ENCODE results near the gene GPR158. TPM values are rescaled to one million over a fixed set of nuclear protein-coding genes. Genes with fewer than 3 reads are reported as not detected.

The GPR158 gene
- total and polyA plus RNA-seq, 9 of the 15 experiments (the other 6 are each of a cell fraction or from before 2014, with no cell fraction given): 4.0 to 7.6 (median 5.0) TPM

DNA sequence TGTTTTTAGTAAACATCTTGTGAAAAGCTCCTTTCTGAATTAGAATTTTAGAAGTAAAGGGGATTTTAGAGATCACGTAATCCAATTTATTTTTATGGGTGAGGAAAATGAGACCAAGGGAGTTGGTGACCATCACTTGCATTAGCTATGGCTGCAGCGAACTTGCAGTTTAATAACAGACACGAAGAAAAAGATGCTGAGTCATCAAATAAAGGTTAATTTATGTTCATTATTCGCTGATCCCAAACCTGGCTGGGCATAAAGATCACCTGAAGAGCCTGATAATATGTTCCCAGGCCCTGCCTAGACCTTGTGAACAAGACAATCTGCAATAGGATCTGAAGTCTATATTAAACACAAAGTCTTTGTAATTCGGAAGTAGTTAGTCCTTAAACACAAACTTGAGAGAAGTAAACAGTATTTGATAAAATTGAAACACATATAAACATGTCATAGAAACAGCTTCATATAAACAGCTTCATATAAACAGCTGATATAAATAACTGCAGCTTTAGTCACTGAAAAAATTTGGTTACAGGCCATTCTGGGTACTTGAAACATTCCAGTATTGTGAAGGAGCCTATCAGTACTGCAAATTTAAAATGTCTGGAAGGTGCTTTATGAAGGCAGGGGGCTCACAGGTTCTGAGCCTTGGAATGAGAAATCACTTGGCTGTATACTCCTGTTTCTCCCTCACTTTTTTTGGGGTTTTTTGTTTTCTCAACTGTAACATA, 16.5 kb downstream of the GPR158 start:
- ChIA-PET CTCF (ENCODE audit: low intra/inter-chr PET ratio) (no interaction called here), POLR2A (interaction anchor here (0.8 to 0.9 kb wide), 2 partner anchors 20 to 277 kb away, joined by 3 read pairs; no protein-coding TSS in a partner anchor)
- no peak for FAIRE-seq
- no peak overlapping the region for H3K27ac ChIP-seq (ENCODE audit: extremely low read depth, low read depth, low read length)
- no peak for ATAC-seq
- DNase-seq (ENCODE audit: extremely low read depth in 1 of 4, low spot score in 3 of 4): no peak
- no peak overlapping the region for H3K9ac ChIP-seq (ENCODE audit: insufficient read depth in 1 of 2, low read depth in 2 of 2, low read length in 2 of 2)
- H2AFZ ChIP-seq (ENCODE audit: low read depth, low read length): no peak overlapping the region
- no peaks in the 10 kb centered on the region for H3K36me3 ChIP-seq (ENCODE audit: control insufficient read depth, insufficient read depth, low read length)
- no TSS peak for BruUV-seq (replicated peaks)
- intact Hi-C loops (cut with micrococcal nuclease) (no loop called here), in situ Hi-C loops (cut with MboI) (no loop called here)
- H3K27me3 ChIP-seq (ENCODE audit: control insufficient read depth in 2 of 2, insufficient read depth in 2 of 2, low read length in 2 of 2): no peaks in the 10 kb centered on the region; a peak in 1 of 5 replicates
- no peaks in the 10 kb centered on the region for H3K4me1 ChIP-seq (replicated peaks in 1 of 2; ENCODE audit: control insufficient read depth in 2 of 2, insufficient read depth in 2 of 2, low read length in 2 of 2)
- no peaks in the 10 kb centered on the region for H3K9me1 ChIP-seq (ENCODE audit: control insufficient read depth, insufficient read depth, low read length)
- no peaks in the 10 kb centered on the region for H3K79me2 ChIP-seq (ENCODE audit: control insufficient read depth, insufficient read depth, low read length)
- no peak overlapping the region for H3K4me3 ChIP-seq
- H3K4me2 ChIP-seq (ENCODE audit: insufficient read depth, low read length): no peak overlapping the region
- no peaks in the 10 kb centered on the region for H3K9me3 ChIP-seq (replicated peaks; ENCODE audit: control insufficient read depth, insufficient read depth, low read depth, low read length)
- WGBS (ENCODE audit: insufficient coverage, low coverage, missing lambda C conversion rate): 6% methylated on average over 5 of the region's 5 CpGs
- no peaks in the 10 kb centered on the region for H4K20me1 ChIP-seq (replicated peaks; ENCODE audit: control insufficient read depth, insufficient read depth, low read length)
- TF ChIP-seq ZNF23 (CRISPR knock-in tag; IDR thresholded peaks at IDR 0.05) (no peak), ZNF197 (CRISPR knock-in tag; IDR thresholded peaks at IDR 0.05; ENCODE audit: low read depth) (no peak), CREBBP (IDR thresholded peaks at IDR 0.05; ENCODE audit: low read depth, low read length) (no peak), GABPA (tag; conservative IDR thresholded peaks at IDR 0.05; ENCODE audit: low read depth) (no peak), SMARCC2 (IDR thresholded peaks at IDR 0.05; ENCODE audit: low read depth) (no peak), NFE2L1 (tag; IDR thresholded peaks at IDR 0.05; ENCODE audit: borderline replicate concordance, low read depth) (peak; percentile 23; the same call in 1 of the 2 replicates), CBFB (CRISPR knock-in tag; IDR thresholded peaks at IDR 0.05) (no peak), ZC3H4 (CRISPR knock-in tag; IDR thresholded peaks at IDR 0.05; ENCODE audit: borderline replicate concordance) (no peak)
- TF ChIP-seq, protein P1, sequence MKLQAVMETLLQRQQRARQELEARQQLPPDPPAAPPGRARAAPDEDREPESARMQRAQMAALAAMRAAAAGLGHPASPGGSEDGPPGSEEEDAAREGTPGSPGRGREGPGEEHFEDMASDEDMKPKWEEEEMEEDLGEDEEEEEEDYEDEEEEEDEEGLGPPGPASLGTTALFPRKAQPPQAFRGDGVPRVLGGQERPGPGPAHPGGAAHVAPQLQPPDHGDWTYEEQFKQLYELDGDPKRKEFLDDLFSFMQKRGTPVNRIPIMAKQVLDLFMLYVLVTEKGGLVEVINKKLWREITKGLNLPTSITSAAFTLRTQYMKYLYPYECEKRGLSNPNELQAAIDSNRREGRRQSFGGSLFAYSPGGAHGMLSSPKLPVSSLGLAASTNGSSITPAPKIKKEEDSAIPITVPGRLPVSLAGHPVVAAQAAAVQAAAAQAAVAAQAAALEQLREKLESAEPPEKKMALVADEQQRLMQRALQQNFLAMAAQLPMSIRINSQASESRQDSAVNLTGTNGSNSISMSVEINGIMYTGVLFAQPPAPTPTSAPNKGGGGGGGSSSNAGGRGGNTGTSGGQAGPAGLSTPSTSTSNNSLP (IDR thresholded peaks at IDR 0.05; ENCODE audit: borderline replicate concordance, low read depth, low read length): no peak
- TF ChIP-seq, protein P2, sequence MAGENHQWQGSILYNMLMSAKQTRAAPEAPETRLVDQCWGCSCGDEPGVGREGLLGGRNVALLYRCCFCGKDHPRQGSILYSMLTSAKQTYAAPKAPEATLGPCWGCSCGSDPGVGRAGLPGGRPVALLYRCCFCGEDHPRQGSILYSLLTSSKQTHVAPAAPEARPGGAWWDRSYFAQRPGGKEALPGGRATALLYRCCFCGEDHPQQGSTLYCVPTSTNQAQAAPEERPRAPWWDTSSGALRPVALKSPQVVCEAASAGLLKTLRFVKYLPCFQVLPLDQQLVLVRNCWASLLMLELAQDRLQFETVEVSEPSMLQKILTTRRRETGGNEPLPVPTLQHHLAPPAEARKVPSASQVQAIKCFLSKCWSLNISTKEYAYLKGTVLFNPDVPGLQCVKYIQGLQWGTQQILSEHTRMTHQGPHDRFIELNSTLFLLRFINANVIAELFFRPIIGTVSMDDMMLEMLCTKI (IDR thresholded peaks at IDR 0.05; ENCODE audit: partially characterized antibody): no peak
- TF ChIP-seq, protein P3, sequence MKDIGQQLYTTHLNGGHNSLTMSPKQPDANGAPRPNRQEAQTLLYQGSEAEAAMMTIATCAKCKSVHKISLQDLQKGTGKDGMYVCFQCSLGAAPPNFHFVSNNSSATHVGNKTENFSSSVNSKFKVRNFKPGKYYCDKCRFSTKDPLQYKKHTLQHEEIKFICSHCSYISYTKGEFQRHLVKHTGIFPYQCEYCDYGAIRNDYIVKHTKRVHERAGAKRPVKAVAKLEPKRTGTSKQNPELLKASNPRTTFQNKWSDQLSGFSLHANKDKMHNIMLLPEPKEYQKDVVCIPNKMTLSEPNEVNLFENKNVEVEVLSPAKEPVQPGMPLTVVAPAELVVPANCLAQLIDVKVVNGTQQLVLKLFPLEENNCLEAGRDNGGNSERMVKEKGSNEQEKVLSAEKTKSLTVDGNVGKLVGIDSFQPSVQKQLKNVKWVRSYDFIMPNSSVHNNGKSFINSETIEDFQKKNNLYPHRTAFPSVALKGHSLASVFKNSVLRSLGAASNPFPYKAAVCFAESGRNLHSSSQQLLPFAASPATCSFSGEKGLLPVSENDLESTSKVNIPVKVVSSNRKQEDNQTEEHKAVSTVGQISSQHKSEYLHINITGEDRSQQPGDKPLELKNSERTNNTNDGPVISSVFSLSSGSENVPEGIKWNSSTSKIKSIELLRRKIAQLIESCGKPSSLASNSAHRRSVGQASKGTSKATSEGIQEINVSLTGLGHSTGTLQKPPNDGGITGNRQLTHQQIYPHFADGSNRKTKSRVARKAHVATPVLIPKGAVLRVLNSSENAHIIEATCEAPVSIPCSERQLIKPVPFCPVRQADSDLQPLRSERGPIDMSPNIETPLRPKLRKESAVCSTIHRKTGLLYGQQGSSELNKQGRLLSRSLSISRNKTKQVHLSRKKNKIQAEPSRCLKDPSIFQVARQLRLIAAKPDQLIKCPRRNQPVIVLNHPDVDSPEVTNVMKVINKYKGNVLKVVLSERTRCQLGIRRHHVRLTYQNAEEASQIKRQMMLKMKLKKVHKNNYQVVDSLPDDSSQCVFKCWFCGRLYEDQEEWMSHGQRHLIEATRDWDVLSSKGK (CRISPR knock-in tag; IDR thresholded peaks at IDR 0.05): no peak
- TF ChIP-seq, protein P4, sequence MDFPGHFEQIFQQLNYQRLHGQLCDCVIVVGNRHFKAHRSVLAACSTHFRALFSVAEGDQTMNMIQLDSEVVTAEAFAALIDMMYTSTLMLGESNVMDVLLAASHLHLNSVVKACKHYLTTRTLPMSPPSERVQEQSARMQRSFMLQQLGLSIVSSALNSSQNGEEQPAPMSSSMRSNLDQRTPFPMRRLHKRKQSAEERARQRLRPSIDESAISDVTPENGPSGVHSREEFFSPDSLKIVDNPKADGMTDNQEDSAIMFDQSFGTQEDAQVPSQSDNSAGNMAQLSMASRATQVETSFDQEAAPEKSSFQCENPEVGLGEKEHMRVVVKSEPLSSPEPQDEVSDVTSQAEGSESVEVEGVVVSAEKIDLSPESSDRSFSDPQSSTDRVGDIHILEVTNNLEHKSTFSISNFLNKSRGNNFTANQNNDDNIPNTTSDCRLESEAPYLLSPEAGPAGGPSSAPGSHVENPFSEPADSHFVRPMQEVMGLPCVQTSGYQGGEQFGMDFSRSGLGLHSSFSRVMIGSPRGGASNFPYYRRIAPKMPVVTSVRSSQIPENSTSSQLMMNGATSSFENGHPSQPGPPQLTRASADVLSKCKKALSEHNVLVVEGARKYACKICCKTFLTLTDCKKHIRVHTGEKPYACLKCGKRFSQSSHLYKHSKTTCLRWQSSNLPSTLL (IDR thresholded peaks at IDR 0.05): no peak
